Neural progenitor cell (in vitro differentiated cells): ENCODE measurements around the gene FRAS1.

Experiments
- EZH2 ChIP-seq: fragments of 200-600 bp; sonication (generic); IDR thresholded peaks from 2 replicates; pipeline ENCODE4 v1.6.1; 2017; ENCODE audit warnings: antibody characterized with exemption, mild to moderate bottlenecking, moderate library complexity
- EZH2phosphoT487 ChIP-seq: fragments of 200-600 bp; sonication (generic); IDR thresholded peaks from 2 replicates; pipeline ENCODE4 v1.6.1; 2017; ENCODE audit warnings: antibody characterized with exemption
- TF ChIP-seq, protein P1 (sequence below): fragments of 200-600 bp; sonication (generic); IDR thresholded peaks from 2 replicates; pipeline ENCODE4 v1.5.1; 2017; ENCODE audit warnings: antibody characterized with exemption, mild to moderate bottlenecking

DNA sequence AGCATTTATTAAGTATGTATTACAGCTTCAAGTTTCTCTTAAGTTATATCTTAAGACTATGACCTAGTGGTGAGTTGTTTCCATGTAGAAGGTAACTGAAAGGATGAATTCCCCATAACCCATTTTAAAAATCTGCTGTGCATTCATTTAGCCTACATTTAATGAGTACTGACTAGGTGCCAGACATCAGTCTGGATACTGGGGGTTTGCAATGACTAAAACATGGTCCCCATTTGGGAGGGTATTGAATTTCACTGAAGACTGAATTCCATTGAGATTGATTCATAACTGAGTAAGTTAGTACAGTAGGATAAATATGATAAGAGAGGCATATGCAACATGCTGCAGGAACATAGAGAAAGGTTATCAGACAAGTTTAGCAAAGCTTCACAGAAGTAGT lies 241.5 kb downstream of the FRAS1 start:
- TF ChIP-seq, protein P1, sequence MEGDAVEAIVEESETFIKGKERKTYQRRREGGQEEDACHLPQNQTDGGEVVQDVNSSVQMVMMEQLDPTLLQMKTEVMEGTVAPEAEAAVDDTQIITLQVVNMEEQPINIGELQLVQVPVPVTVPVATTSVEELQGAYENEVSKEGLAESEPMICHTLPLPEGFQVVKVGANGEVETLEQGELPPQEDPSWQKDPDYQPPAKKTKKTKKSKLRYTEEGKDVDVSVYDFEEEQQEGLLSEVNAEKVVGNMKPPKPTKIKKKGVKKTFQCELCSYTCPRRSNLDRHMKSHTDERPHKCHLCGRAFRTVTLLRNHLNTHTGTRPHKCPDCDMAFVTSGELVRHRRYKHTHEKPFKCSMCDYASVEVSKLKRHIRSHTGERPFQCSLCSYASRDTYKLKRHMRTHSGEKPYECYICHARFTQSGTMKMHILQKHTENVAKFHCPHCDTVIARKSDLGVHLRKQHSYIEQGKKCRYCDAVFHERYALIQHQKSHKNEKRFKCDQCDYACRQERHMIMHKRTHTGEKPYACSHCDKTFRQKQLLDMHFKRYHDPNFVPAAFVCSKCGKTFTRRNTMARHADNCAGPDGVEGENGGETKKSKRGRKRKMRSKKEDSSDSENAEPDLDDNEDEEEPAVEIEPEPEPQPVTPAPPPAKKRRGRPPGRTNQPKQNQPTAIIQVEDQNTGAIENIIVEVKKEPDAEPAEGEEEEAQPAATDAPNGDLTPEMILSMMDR = no peak
- no peak for TF ChIP-seq EZH2phosphoT487
- no peak for TF ChIP-seq EZH2
